GM20000 (cell line): Measurements from ENCODE around the gene MYDGF.
A peak's percentile ranks its signal among the peaks of the same experiment; 100 is the strongest.

Experiments used
- DNase-seq: peaks from one replicate; pipeline ENCODE4 v3.0.0; 2012; ENCODE audit warnings: low spot score
- CTCF ChIP-seq: IDR thresholded peaks from 2 replicates; pipeline ENCODE4 v1.5.1; 2012; ENCODE audit warnings: mild to moderate bottlenecking, control low read depth; ENCODE audit errors: extremely low read depth, missing control alignments

The MYDGF gene

DNA sequence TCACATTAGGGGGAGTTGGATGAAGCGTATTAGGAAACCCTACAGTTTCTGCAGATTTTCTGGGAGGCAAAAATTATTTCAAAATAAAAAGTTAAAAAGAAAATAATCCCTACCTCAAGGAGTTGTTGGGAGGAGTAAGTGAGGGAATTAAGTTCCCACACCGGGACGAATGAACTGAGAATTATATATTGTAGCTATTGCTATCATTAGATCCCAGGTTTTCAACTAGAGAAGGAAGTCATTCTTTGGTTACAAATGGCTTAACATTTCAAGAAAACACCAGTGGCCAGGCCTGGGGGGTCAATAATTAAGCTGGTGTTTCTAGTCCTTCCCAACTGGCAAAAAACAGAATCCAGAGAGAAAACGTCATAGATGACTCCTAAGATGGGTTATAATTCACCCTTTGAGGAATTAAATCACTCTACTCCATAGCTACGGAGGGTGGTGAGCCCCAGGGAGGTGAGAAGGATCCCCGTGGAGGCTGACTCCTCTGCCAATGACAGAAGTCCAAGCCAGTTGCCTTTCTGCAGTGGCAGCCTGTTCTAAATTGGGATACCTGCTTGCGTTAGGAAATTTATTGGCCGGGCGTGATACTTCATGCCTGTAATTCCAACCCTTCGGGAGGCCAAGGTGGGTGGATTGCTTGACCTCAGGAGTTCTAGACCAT, 1.2 kb upstream of the MYDGF start:
- no peak for DNase-seq
- no peak for TF ChIP-seq CTCF

DNA sequence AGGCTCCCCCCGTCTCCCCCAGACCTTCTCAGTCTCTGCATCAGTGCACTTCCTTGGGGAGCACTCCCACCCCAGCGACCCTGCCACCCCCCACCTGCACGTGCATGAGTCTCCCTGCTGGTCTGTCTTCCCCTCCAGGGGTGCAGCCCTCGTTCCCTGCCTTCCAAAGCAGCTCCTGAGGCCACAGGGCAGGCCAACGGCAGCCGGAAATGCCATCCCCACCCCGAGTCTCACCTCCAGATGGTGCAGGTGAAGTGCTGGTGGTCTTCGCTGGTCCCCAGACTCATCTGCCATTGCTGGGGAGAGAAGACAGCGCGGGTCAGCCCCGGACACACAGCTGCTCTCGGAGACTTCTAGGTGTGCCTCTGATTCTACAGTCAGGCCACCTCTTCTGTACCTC, 5.5 kb downstream of the MYDGF start:
- no peak for TF ChIP-seq CTCF

GRCh38 chr19:4662812-4663211, 7.3 kb downstream of the MYDGF start:
- no peak for DNase-seq
- no peak for TF ChIP-seq CTCF

More for the DNA sequence above, 5.5 kb downstream of the MYDGF start:
- DNase-seq = no peak

DNA sequence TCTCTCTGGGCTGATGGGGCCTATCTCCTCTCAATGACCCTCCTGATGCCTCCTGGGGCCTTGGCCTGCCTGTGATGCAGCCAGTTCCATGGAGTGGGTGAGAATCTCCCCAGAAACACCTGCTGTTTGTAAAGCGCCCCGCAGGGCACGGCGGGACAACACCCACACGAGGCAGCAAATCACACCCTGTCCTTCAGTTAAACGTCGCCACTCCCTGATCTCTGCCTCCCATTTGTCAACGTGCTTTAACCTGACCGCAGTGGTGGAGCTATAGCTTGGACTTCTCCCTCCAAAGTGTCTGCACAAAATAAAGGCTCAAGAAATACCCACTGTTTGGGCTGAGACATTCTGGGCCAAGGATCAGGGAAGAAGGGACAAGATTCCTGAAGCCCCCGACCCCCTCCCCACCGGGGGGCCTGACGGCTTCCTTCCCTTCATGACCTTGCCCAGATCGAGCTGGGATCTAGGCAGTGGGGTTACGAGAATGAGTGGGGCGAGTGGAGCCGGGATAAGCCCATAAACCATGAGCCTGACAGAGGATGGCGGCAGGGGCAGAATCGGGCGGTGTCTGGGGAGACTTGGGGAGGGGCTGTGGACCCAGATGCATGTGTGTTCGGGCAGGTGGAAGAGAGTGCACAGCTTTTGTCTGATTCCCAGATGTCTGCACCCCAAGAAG, 8.0 kb downstream of the MYDGF start:
- no peak for TF ChIP-seq CTCF
- no peak for DNase-seq

DNA sequence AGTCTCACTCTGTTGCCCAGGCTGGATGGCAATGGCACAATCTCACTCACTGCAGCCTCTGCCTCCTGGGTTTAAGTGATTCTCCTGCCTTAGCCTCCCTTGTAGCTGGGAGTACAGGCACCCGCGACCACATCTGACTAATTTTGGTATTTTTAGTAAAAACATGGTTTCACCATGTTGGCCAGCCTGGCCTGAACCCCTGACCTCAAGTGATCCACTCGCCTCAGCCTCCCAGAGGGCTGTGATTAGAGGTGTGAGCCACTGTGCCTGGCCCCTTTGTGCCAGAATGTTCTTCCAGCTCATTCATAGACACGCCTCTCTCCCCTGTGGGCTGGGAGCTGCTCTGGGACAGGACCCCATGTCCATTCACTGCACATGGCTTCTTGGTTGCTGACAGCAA, 9.1 kb downstream of the MYDGF start:
- DNase-seq = no peak
- TF ChIP-seq CTCF = no peak

- peak; percentile 16 for TF ChIP-seq CTCF
- no peak for DNase-seq
Measured at GRCh38 chr19:4660181-4660791, 9.9 kb downstream of the MYDGF start.

- no peak for DNase-seq
- no peak for TF ChIP-seq CTCF
Measured at GRCh38 chr19:4657835-4658234, 12.3 kb downstream of the MYDGF start.
